ENCODE results near the gene LCN6.
A peak's percentile ranks its signal among the peaks of the same experiment; 100 is the strongest.

The LCN6 gene

DNA sequence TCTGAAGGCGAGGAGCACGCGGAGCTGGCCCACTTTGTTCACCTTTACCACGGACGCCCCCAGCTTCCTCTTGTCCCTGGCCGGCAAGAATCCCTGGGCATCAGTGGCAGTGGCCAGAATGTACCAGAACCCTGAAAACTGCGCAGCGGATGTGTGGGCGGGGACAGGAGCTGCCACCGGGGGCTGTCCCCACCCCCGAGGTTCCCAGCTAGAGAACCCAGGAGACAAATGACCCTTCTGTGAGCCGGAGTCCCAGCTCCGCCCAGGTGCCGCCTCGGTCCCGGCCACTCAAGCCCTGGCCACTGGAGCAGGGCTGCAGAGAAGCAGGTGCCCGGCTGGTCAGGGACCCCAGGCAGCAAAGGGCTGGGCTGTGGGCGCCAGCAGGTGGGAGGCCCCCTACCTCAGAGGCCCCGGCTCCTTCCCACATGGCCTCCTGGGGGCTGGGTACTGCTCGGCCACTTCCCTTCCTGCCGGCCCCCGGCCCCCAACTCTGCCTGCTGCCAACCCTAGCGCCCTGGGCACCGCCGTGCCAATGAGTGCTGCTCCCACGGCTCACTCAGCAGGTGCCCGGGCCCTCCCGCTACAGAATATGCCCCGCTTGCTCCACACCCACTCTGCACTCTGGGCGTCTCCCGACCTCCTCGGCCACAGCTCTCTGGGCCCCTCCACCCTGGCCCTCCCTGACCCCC, 6.3 kb downstream of the LCN6 start:
- peak; percentile 90 for DNase-seq (ENCODE audit: low spot score)
- in situ Hi-C loops (cut with MboI; ENCODE audit: low pct_unique_long_range_greater_than_20kb, low sequenced_read_pairs, unreplicated experiment), result no loop called here
- no peak for TF ChIP-seq CTCF (IDR thresholded peaks at IDR 0.05; ENCODE audit: extremely low read depth, insufficient read depth, missing control alignments)

- in situ Hi-C loops (cut with MboI; ENCODE audit: low pct_unique_long_range_greater_than_20kb, low sequenced_read_pairs, unreplicated experiment), result no loop called here
- DNase-seq (ENCODE audit: low spot score), result no peak
- no peak for TF ChIP-seq CTCF (IDR thresholded peaks at IDR 0.05; ENCODE audit: extremely low read depth, insufficient read depth, missing control alignments)
Measured at GRCh38 chr9:136740971-136741882, 7.1 kb downstream of the LCN6 start.

DNA sequence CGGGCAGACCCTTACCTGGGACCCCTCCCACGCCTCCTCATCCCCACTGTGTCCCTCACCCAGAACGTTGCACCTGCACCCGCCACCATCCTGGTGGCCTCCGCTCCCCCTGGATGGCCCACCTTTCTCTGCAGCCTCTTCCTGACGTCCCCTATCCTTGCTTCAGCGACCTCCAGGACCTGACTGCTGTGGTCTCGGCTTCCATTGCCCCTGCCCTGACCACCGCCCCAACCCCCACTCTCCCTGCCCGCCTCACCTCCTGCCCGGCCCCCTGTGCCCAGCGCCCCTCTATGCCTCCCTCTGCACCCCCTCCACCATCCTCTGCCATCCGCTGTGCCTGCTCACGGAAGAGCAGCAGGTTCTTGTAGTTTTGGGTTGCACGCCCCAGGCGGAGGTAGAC, 7.8 kb downstream of the LCN6 start:
- no peak for TF ChIP-seq CTCF (IDR thresholded peaks at IDR 0.05; ENCODE audit: extremely low read depth, insufficient read depth, missing control alignments)
- no peak for DNase-seq (ENCODE audit: low spot score)
- in situ Hi-C loops (cut with MboI; ENCODE audit: low pct_unique_long_range_greater_than_20kb, low sequenced_read_pairs, unreplicated experiment), result no loop called here

- in situ Hi-C loops (cut with MboI; ENCODE audit: low pct_unique_long_range_greater_than_20kb, low sequenced_read_pairs, unreplicated experiment), result no loop called here
- no peak for TF ChIP-seq CTCF (IDR thresholded peaks at IDR 0.05; ENCODE audit: extremely low read depth, insufficient read depth, missing control alignments)
- DNase-seq (ENCODE audit: low spot score), result no peak
Measured at GRCh38 chr9:136740069-136740468, 8.3 kb downstream of the LCN6 start.

DNA sequence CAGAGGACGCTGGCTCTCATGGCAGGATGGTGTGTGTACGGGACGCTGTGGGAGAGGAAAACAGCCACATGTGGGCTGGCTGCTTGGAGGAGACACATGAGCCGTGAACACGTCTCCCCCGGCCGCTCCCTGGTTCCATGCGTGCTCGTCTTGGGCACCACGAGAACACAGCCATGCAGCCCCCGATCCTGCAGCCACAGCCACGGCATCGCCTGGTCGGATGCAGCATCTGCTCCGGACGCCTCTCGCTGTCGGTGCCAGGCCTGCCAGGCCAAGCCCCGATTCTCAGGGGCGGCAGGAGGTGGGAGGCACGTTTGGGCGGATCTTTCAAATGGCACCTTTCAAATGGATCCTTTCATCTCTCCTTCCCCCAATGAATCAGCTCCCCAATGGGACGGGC, 8.8 kb downstream of the LCN6 start:
- DNase-seq (ENCODE audit: low spot score), result no peak
- in situ Hi-C loops (cut with MboI; ENCODE audit: low pct_unique_long_range_greater_than_20kb, low sequenced_read_pairs, unreplicated experiment), result no loop called here
- no peak for TF ChIP-seq CTCF (IDR thresholded peaks at IDR 0.05; ENCODE audit: extremely low read depth, insufficient read depth, missing control alignments)

DNA sequence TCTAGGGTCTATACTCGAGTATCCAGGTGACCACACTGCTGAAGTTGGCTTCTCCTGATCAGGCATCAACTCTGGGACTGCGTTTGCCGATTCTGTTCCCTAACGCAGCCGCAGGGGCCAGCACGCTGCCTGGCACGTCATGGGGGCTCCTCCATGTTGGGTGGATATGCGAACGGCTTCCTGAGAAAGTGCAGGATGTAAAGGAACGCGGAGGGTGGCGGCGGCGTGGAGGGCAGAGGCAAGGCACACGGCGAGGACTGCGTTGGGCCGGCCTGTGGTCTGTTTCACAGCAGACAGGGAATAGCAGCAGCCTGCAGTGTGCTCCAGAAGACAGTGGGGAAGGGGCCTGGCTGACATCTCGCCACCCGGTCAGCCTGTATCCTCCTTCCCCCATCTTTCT, 9.4 kb downstream of the LCN6 start:
- no peak for TF ChIP-seq CTCF (IDR thresholded peaks at IDR 0.05; ENCODE audit: extremely low read depth, insufficient read depth, missing control alignments)

More for the DNA sequence above, 9.4 kb downstream of the LCN6 start:
- no peak for DNase-seq (ENCODE audit: low spot score)
- in situ Hi-C loops (cut with MboI; ENCODE audit: low pct_unique_long_range_greater_than_20kb, low sequenced_read_pairs, unreplicated experiment), result no loop called here
